K562 (cell line): ENCODE measurements around the gene ZGLP1. TPM values are rescaled to one million over a fixed set of nuclear protein-coding genes. Genes with fewer than 3 reads are reported as not detected.
A peak's percentile ranks its signal among the peaks of the same experiment; 100 is the strongest.

Source experiments
- ARID4B ChIP-seq: sonication (generic); formaldehyde crosslinking; IDR thresholded peaks from 2 replicates; pipeline ENCODE4 v1.8.0; 2022; ENCODE audit warnings: mild to moderate bottlenecking, missing genetic modification reagents
- BHLHE40 ChIP-seq: IDR thresholded peaks from 2 replicates; pipeline ENCODE4 v1.6.1; 2011; ENCODE audit warnings: low read length, improper control_type of control experiment
- CAMTA2 ChIP-seq: fragments of 250-450 bp; sonication (Bioruptor Pico); conservative IDR thresholded peaks from 2 replicates; pipeline ENCODE4 v1.5.1; 2022
- ELK1 ChIP-seq: sonication (generic); formaldehyde crosslinking; IDR thresholded peaks from 2 replicates; pipeline ENCODE4 v1.8.1; 2022; ENCODE audit warnings: missing genetic modification reagents
- HBP1 ChIP-seq: fragments of 450-650 bp; formaldehyde crosslinking; IDR thresholded peaks from 2 replicates; pipeline ENCODE4 v1.4.0; 2022; ENCODE audit warnings: missing genetic modification characterization
- HMG20B ChIP-seq: fragments of 250-450 bp; sonication (Bioruptor Pico); IDR thresholded peaks from 2 replicates; pipeline ENCODE4 v1.5.0; 2021; ENCODE audit warnings: mild to moderate bottlenecking
- LEF1 ChIP-seq: fragments of 450-650 bp; IDR thresholded peaks from 2 replicates; pipeline ENCODE4 v1.6.1; 2016; ENCODE audit warnings: mild to moderate bottlenecking
- MEIS2 ChIP-seq: fragments of 450-650 bp; IDR thresholded peaks from 2 replicates; pipeline ENCODE4 v1.6.1; 2014; ENCODE audit warnings: mild to moderate bottlenecking; ENCODE audit not compliant: partially characterized antibody
- PRDM10 ChIP-seq: fragments of 450-650 bp; IDR thresholded peaks from 2 replicates; pipeline ENCODE4 v1.6.1; 2018; ENCODE audit not compliant: partially characterized antibody
- USF1 ChIP-seq: sonication (generic); formaldehyde crosslinking; IDR thresholded peaks from 2 replicates; pipeline ENCODE4 v1.9.0; 2022; ENCODE audit warnings: mild to moderate bottlenecking, missing genetic modification reagents
- ZFP36 ChIP-seq: fragments of 150-350 bp; IDR thresholded peaks from 2 replicates; pipeline ENCODE4 v1.6.1; 2018; ENCODE audit warnings: low read length, low read depth; ENCODE audit not compliant: partially characterized antibody
- ZNF445 ChIP-seq: fragments of 250-450 bp; sonication (Bioruptor Pico); IDR thresholded peaks from 2 replicates; pipeline ENCODE4 v1.4.0; 2020; ENCODE audit warnings: low read depth, mild to moderate bottlenecking, moderate library complexity
- ZNF589 ChIP-seq: fragments of 200-800 bp; sonication (Bioruptor generic); IDR thresholded peaks from 2 replicates; pipeline ENCODE4 v1.6.1; 2016; ENCODE audit warnings: low read depth, missing genetic modification characterization, missing compliant biosample characterization
- polyA plus RNA-seq, 8 experiments: library from polyadenylated mRNA; depleted of rRNA in 4 of 8; stranded (reverse) in 5 of 8; unstranded in 3 of 8; fragments of >200 nt; fragmentation: Nextera tagmentation in 2 of 8; fragmentation: Illumina TruSeq in 1 of 8; extraction: Ambion mirVana in 2 of 8; extraction: Trizol in 1 of 8; gene quantifications; 2 replicates each; pipeline versions ENCODE4 v1.2.1 to v1.2.3, GENCODE V29; 2011 to 2014; ENCODE audit warnings: inconsistent platforms in 1 of 8, missing spikeins in 1 of 8
- total RNA-seq, 7 experiments: library from RNA; depleted of rRNA in 6 of 7; stranded (reverse); fragments of >200 nt in 6 of 7; fragmentation: Illumina TruSeq in 2 of 7; extraction: Trizol in 2 of 7; gene quantifications; 2 replicates each; pipeline versions ENCODE4 v1.2.1 to v1.2.3, GENCODE V29; 2011 to 2021; ENCODE audit warnings: low replicate concordance in 1 of 7

The ZGLP1 gene
- total and polyA plus RNA-seq, 9 of the 15 experiments (the other 6 are each of a cell fraction or from before 2014, with no cell fraction given): 0.24 to 4.5 (median 2.2) TPM

- TF ChIP-seq USF1 (CRISPR knock-in tag) (peak; percentile 91), ELK1 (CRISPR knock-in tag) (no peak), LEF1 (peak; percentile 78), BHLHE40 (peak; percentile 98), MEIS2 (no peak), CAMTA2 (peak; percentile 82; the same call in 1 of the 2 replicates), ZNF445 (CRISPR knock-in tag) (no peak), ARID4B (CRISPR knock-in tag) (peak; percentile 18; the same call in 1 of the 2 replicates), PRDM10 (peak; percentile 25), HBP1 (CRISPR knock-in tag) (peak; percentile 3; the same call in 1 of the 2 replicates), ZFP36 (no peak), ZNF589 (CRISPR knock-in tag) (0 out of 2 replicates have a peak, but pooled peaks have one; percentile 10), HMG20B (CRISPR knock-in tag) (peak; percentile 35; the same call in 1 of the 2 replicates)
These were observed 20.3 kb downstream of the ZGLP1 start (continued) for GRCh38 chr19:10289167-10289835.
